GM19467 (cell line): ENCODE data around the gene SYCP2.

ENCODE experiments used
- ATAC-seq: cut with Tn5 transposase; IDR thresholded peaks from one replicate; pipeline ENCODE4 v1.9.1; 2021; ENCODE audit warnings: mild to moderate bottlenecking, moderate library complexity; ENCODE audit not compliant: unreplicated experiment

SYCP2 gene

DNA sequence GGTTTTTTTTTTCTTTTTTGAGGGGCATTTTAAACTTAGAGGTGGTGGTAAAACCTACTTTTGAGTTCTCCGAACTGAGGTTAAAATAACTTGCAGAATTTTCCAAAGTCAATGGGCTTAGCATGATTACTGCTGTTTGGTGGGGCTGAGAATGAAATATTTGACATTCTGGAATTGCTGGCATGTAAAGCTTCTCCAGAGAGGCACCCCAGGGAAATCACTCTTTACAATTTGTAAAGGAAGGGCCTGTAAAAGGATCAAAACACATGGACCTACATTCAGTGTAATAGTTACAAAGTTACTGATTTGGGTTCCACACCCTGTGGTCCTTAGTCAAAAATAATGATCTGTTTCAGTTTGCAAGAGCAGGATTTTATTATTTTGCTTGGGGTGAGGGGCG lies 12.3 kb upstream of the SYCP2 start:
- no peak for ATAC-seq

DNA sequence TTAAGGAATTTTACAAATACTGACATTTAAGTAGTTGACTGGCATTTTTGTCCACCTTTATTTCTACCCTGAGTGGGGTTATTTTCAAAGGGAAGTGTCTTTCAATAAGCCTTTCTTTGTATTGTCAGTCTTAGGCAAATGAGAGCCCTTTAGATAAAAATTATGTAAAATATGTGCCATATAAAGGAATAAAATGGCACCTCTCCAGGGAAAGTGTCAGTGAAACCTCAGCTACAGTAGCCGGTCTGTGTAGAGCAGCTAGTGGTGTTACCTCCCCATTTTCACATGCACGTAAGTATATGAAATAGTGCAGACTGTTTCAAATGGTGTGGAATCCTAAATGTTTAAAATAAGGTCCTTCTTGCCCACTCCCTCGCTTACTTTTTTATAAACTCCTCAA lies 11.7 kb upstream of the SYCP2 start:
- ATAC-seq = no peak

DNA sequence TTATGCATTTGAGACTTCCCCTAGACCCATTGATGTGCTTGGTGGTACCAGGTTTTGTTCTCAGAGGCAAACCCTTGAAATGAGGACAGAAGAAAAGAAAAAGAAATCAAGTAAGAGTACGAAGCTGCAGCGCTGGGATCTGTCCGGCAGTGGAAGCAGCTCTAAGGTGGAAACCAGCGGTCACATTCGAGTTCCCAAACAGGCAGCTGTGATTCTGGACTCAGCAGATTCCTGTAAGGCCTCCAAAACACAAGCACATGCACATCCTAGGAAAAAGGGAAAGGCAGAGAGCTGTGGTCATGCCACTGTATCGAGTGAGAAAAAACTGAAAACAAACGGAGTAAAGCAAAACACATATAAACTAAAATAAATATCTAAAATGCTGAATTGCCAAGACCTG lies 11.3 kb upstream of the SYCP2 start:
- no peak for ATAC-seq

DNA sequence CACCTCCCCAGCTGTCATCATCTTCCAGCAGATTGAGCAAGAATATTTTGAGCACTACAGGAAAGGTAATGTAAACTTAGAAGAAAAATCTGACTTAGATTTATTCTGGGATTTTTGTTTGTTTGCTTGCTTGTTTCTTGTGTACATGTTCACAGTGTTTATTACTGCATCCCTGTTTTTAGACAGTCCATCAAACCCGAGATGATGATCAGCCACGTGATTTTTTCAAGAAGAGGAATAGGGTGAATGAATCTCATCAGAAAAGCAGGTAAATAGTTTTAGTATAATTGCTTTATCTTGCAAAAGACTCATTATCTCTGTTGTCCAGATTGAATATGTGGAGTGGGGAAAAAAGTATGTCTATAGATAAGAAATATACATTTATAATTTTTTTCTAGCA lies 8.8 kb upstream of the SYCP2 start:
- no peak for ATAC-seq

DNA sequence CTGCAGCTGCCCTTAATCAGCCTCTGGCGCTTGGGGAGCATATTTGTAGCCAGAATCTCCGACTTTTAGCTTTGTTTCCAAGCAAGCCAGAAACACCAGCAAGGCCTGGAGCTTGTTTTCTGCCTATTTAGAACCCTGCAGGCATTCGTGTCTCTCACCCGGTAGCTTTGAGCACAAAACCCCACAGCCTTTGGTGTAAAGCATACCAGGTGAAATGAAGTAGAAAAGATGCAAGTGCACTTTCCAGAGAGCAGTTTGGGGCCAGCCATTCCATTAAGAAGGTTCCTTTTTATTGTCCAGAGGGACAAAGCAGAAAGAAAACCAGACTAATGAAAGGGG lies 7.5 kb upstream of the SYCP2 start:
- no peak for ATAC-seq

DNA sequence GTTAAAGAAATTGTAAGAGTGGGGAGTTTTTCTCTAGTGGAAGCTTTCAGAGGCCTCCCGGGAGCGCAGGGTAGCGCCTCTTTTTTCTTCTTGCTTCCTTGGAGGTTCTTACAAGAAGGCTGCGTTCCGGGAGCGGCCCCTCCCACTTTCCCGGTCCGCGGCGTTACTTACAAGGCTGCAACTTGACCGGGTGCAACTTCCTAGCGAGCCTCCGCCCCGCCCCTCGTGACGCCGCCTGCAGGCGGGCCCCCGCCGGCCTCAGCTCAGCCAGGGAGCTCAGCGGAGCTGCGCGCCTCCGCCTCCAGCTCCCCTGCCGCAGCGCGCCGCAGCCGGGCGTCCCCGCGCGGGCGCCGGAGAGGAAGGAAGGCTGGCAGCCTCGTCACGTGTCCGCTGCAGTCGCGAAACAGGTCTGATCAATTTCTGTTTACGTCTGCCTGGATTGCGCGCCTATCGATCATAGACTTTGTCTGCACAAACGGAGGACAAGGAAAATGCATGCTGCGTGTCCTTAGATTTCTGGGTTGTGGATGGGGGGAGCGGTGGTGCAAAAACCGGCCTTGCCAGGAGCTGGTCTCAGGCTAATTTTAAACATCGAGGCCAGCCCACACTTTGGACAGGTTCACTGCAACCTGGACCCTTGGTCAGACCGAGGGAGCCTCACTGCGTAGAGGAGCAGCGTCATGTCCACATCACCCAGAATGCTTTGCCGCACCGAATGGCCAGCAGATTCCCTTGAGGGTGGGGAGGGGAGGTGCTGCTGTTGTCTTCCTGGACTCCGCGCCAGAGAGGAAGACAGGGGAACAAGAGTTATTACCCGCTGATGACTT lies 6.9 kb upstream of the SYCP2 start, which contains the start of the genes FAM217B and PPP1R3D:
FAM217B (plus strand) TSS at position 261 of the 827 bp plus-strand sequence. CDS start 3,555 bp downstream, outside the sequence.
PPP1R3D (minus strand) TSS at position 177 of the 827 bp plus-strand sequence. CDS start 374 bp downstream, outside the sequence.
- ATAC-seq = peak; percentile 88

DNA sequence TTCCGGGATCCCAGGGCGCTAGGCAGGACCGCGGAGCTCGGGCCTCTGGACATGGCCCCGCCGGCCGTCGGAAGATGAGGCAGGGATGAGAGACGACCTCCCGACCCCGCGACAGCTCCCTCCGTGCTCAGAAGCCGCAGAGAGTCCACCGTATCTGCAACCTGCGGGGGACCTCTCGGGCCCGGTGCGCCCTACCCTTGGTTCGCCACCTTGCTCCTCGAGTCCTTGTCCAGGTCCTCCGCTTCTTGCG lies 6.4 kb upstream of the SYCP2 start:
- ATAC-seq = peak; percentile 27

DNA sequence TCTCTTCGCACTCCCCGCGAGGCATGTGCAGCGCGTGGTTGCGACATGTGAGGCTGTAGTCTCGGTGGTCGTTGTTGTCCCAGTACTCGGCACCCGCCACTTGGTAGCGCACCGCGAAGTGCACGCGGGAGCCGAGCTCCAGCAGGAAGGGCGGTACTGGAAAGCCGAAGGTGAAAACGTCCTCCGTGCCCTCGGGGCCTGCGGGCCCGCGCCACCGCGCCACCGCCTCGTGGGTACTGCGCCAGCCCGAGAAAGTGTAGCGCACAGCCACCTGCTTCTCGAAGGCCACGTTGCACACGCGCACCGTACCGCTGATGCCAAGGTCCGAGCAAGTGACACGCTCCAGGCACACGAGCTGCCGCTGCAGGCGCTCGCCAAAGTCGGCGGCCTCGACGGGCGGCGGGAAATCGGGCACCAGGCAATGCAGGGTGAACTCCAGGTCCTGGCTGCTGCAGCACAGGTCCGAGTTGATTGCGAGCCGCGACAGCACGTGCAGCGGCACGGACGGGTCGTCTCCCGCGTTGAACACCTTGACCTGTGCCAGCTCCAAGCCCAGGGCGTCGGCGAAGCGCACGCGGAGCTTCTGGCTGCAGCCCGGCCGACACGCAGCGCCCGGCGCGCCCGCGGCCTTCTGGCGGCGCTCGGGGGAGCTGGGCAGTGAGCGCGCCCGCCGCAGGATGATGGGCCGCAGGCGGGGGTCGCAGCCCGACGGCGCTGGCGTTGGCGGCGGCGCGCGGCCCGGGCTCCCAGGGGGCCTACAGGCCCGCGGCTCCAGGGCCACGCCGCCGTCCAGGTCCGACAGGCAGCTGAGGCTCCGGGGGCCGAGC lies 5.8 kb upstream of the SYCP2 start:
- peak; percentile 26 for ATAC-seq

DNA sequence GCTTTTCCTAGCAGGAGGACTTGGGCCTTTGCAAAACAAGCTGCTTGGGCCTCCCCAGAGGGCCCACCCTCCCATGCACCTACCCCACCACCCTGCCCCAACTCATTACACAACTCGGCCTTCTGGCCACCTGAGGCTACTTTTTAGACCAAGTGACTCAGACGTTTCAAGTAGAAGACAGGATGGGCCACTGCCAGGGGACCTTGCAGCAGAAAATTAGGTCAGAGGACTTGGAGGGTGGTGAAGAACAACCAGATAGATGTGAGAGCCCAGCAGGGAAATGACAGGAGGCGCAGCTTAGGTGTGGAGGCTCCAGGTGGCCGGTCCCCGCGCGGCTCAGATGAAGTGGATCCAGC lies 5.2 kb upstream of the SYCP2 start:
- ATAC-seq = no peak

DNA sequence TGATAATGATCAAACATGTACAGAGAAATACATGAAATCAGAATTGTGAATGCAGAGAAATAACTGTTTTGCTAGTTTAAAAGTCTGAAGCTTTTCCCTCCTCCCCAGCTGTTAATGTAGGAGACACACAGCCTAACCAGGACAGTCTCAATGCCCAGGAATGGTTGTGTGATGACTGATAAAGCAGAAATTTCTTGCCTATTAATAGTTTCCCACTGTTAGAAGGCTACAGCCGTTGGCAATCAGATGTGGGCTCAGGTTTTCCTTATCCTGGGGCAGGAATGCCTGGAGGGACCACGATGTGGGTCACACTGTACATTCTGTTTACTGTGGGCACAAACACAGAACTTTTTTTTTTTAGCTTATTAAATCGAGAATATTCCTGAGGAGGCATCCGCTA lies 4.8 kb upstream of the SYCP2 start:
- ATAC-seq = no peak

DNA sequence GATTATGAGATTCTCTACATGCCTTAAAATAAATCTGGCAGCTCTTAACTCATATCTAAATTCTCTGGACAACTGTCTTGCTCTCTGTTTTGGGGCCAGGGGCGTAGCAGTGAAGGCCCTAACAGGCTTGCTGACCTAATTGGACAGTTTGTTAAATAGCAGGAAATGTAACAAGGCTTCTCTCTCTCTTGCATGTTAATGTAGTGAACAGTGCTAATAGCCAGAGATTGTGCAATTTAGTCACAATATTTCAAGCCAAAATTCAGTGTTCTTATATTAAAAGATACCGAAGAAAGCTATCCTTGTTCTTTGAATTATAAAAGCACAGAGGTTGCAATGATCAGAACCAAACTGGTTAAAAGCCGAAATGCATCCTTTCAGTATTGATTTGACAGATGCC lies 3.7 kb upstream of the SYCP2 start:
- ATAC-seq = no peak

DNA sequence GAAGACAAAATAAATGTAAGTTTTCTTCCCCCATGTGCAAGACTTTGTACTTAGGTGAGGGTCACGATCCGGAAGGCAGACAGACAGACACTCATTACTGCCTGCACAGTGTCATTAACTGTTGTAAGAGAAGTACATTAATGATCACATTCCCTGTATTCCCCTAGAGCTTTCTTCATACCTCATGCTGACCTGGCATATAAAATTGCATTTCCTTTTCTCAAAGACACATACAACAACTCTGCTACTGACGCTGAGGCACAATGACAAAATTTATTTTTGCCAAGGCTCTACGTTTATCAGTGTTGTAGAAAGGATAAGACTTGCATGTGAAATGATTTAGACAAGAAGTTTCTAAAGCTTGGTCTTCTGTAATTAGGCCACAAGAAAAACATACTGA lies 3.0 kb upstream of the SYCP2 start:
- no peak for ATAC-seq

DNA sequence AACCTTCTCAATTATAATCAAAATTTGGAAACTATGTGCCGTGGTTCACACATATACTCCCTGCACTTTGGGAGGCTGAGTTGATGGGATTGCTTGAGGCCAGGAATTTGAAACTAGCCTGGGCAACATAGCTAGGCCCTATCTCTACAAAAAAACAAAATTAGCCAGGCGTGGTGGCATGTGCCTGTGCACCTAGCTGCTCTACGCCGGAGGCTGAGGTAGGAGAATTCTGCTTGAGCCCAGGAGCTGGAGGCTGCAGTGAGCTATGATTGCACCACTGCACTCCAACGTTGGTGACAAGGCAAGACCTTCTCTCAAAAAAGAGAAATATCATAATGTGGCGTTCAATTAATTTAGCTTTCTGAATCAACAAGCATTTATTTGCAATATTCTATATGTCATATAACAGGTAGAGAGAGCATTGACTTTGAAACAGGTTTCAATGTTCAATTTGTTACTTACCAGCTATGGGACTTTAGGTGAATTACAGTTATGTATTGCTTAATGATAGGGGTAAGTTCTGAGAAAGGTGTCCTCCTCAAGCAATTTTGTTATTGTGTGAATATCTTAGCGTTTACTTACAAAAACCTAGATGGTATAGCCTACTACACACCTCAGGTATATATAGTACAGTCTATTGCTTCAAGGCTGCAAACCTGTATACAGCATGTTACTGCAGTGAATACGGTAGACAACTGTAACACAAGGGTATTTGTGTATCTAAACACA lies 2.2 kb upstream of the SYCP2 start:
- ATAC-seq = no peak

DNA sequence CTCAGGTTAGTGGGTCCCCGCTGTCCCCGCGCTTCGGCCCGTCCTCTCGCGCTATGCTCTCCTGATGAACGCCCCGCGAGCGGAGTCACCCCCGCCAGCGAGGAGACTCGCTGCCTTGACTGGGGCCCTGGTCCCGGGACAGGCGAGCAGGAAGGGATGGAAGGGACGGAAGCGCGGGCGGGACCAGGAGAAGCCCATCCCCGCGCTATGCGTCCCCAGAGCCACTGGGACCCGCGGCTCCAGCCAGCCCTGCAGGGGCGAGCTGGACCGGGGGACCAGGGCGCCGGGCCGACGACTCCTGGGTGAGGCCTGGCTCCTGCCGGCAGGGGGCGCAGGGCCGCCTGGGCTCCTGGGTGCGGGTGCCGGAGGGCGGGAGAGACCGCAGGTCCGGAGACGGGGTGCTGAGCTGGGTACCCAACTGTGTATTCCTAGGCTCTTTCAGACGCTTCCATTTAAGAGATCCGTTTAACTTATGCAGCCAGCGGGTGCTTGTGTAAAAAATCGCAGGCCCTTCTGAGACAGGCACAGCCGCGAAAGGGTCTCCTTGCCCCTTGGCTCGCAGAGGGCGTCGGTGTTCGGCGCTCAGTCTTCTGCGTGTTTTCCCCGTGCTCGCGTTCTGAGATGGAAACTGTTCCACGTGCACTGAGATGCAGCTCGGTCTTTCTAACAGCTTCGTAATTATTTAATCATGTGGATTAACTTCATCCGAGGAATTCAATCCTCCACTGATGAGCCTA lies 580 bp upstream of the SYCP2 start:
- ATAC-seq = peak; percentile 87

DNA sequence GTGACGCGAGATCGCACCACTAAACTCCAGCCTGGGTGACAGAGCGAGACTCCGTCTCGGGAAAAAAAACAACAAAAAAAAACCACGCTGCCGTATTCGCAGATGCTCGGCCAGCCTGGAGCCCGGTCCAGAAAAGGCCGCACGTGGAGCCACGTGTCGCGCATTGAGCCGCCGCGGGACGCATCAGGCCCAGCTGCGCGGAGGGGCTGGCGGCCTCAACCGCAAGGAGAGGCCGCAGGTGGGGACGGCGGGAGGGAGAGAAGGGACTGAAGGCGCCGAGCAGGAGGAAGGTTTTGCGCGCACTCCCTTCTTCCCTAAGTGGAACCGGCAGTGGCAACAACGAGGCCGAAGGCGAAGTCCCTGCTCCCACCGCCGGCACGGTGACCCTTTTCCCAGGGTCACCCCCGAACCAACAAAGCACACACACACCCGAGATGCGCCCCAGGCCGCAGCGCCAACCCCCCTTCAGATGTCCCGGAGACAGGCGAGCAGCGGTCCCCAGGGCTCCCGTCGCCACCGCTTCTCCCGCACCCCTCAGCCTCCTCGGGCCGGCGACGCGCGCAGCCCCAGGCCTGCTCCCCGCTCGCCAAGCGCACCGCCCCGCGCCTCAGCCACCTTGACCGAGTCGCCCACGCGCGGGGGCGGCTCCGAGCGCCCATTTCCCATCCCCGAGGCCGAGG lies 681 bp downstream of the SYCP2 start:
- no peak for ATAC-seq

DNA sequence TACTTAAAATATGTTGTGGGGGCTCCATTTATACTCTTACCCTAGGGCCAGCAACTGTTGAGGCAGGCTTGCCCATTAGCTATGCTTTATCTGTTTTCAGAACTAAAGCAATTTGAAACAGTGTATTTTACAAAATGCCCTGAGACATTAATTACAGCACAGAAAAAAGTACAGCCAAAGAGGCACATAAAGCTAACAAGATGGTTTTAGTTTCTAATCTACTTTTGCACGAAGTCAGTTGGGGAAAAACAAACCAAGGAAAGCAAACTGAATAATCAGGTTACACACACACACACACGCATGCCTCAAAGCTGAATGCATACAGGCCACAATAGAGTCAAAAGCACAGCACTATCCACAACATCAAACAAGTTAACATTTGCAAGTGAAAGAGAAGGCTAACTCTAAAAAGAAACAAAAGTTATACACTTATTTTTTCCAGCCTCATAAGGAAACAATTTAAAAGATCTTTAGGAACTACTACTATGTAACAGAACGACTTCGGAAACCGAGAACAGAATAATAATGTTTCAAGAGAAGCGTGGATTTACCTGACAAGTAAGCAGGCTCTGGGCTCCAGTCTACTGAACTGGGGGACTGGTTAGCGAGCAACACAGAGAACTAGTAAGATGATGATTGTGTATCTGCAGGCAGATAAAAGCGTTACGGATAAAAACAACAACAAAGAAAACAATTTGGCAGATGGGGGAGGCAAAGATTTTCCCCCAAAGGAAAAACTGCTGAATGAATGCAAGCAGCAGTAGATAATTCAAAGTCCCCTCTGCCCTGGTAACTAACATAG lies 1.7 kb downstream of the SYCP2 start:
- no peak for ATAC-seq

DNA sequence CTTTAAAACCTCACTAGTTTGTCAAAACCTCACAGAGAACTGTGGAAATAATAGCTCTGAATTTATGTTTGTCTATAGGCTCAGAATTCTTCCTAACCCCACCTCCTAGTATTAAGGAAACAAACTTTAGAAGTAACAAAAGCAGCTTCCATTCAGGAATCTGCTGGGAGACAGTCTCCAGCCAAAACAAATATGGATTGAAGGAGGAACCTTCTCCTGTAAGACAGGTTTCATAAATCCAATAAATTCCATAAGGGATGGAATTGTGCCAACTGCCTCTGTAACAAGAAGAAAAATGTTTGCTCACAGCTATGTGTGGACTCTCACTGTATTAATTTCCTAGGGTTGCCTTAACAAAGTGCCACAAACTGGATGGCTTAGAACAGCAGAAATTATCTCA lies 7.5 kb downstream of the SYCP2 start:
- no peak for ATAC-seq

DNA sequence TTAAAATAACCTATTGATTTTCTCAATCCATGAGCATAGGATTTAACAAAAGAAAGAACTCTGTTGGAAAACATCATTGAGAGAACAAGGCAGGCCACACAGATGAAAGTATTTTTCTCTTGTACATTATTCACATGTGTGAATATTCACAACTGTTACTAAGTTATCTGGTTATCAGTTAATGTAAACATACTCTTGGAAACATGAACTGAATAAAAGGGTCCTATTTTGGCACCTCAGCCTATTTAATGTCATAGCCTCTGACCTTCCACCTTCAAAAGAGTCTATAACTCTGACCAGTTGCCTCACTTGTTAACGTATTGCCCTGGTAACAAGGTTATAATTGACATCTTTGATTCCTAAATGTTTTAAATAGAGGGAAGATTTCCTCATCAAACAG lies 8.1 kb downstream of the SYCP2 start:
- ATAC-seq = no peak

DNA sequence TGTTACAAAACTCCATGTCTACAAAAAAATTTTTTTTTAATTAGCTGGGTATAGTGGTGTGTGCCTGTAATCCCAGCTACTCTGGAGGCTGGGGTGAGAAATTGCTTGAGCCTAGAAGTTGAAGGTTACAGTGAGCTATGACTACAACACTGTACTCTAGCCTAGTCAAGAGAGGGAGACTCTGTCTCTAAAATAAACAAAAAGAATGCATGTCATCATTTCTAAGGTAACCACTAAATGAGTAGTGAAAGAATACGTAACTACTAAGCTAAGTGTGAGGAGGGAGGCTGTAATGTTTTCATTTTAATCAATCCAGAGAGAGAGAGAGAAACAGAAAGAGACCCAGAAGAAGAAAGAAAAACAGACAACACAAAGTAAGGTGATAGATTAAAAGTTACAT lies 9.9 kb downstream of the SYCP2 start:
- ATAC-seq = no peak

DNA sequence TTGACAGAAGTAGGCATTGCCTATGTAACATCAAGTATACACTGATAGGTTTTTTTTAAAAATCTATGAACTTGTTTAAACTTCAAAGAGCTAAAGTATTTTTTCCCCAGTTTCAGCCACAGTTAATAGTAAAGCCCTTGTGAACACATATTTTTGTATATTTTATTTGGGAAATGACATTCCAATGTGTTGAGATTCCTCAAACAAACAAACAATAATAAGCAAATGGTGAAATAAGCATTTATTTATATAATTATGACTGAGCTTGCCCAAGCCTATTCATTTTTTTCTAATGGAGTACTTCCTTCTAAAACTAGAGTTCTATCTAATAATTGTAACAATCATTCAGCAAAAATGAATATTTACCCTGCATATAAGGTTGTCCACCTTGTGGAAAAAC lies 12.5 kb downstream of the SYCP2 start:
- no peak for ATAC-seq
